ENCODE data around the gene KDR. TPM values are rescaled to one million over a fixed set of nuclear protein-coding genes. Genes with fewer than 3 reads are reported as not detected.

Gene KDR
- total RNA-seq, 2 donors from 2014 or later: not detected

GRCh38 chr4:55066018-55066417 is 59.4 kb downstream of the KDR start:
- H3K27ac Mint-ChIP-seq: no peak overlapping the region
- no peak for DNase-seq
- H3K27me3 Mint-ChIP-seq (ENCODE audit: low read depth): peaks cover 7% of the 10 kb centered on the region
- H3K36me3 Mint-ChIP-seq (ENCODE audit: insufficient read depth in 2 of 2): no peaks in the 10 kb centered on the region
- H3K9me3 Mint-ChIP-seq: peaks cover 0 to 2% of the 10 kb centered on the region in 2 donors
- H3K4me3 Mint-ChIP-seq: no peak overlapping the region
- ATAC-seq (replicated peaks in 1 of 2): no peak
- no peaks in the 10 kb centered on the region for H3K4me1 Mint-ChIP-seq (ENCODE audit: low read depth)

GRCh38 chr4:55055529-55055928 is 69.9 kb downstream of the KDR start:
- Mint-ChIP-seq H3K4me1 (ENCODE audit: low read depth) (no peaks in the 10 kb centered on the region), H3K27ac (no peak overlapping the region), H3K36me3 (ENCODE audit: insufficient read depth in 2 of 2) (no peaks in the 10 kb centered on the region), H3K4me3 (no peak overlapping the region), H3K9me3 (peaks cover 0 to 10% of the 10 kb centered on the region in 2 donors), H3K27me3 (ENCODE audit: low read depth) (no peaks in the 10 kb centered on the region)
- DNase-seq (no peak), ATAC-seq (replicated peaks in 1 of 2) (no peak)

GRCh38 chr4:55051532-55051931 is 73.9 kb downstream of the KDR start:
- Mint-ChIP-seq H3K4me3 (no peak overlapping the region), H3K36me3 (ENCODE audit: insufficient read depth in 2 of 2) (no peaks in the 10 kb centered on the region), H3K4me1 (ENCODE audit: low read depth) (no peaks in the 10 kb centered on the region), H3K9me3 (peaks cover 3 to 9% of the 10 kb centered on the region in 2 donors), H3K27me3 (ENCODE audit: low read depth) (no peaks in the 10 kb centered on the region), H3K27ac (no peak overlapping the region)
- ATAC-seq (replicated peaks in 1 of 2): no peak
- no peak for DNase-seq

- H3K27me3 Mint-ChIP-seq (ENCODE audit: low read depth): no peaks in the 10 kb centered on the region
- no peak overlapping the region for H3K4me3 Mint-ChIP-seq
- no peaks in the 10 kb centered on the region for H3K4me1 Mint-ChIP-seq (ENCODE audit: low read depth)
- H3K27ac Mint-ChIP-seq: no peak overlapping the region
- peaks cover 3 to 9% of the 10 kb centered on the region in 2 donors for H3K9me3 Mint-ChIP-seq
- ATAC-seq (replicated peaks in 1 of 2): no peak
- DNase-seq: no peak
- no peaks in the 10 kb centered on the region for H3K36me3 Mint-ChIP-seq (ENCODE audit: insufficient read depth in 2 of 2)
These were observed 74.9 kb downstream of the KDR start for GRCh38 chr4:55050418-55050950.

- H3K4me1 Mint-ChIP-seq (ENCODE audit: low read depth): no peaks in the 10 kb centered on the region
- no peak overlapping the region for H3K4me3 Mint-ChIP-seq
- H3K36me3 Mint-ChIP-seq (ENCODE audit: insufficient read depth in 2 of 2): peaks cover 1 to 4% of the 10 kb centered on the region in 2 donors
- DNase-seq (no peak), ATAC-seq (replicated peaks in 1 of 2) (no peak)
- no peak overlapping the region for H3K27ac Mint-ChIP-seq
- peaks cover 3 to 4% of the 10 kb centered on the region in 2 donors for H3K9me3 Mint-ChIP-seq
- peaks cover 5% of the 10 kb centered on the region for H3K27me3 Mint-ChIP-seq (ENCODE audit: low read depth)
These were observed 87.1 kb downstream of the KDR start for GRCh38 chr4:55038176-55038890.

GRCh38 chr4:55037728-55038127 is 87.7 kb downstream of the KDR start:
- Mint-ChIP-seq H3K27me3 (ENCODE audit: low read depth) (peaks cover 8% of the 10 kb centered on the region), H3K4me3 (no peak overlapping the region), H3K9me3 (peaks cover 3 to 4% of the 10 kb centered on the region in 2 donors), H3K27ac (no peak overlapping the region), H3K36me3 (ENCODE audit: insufficient read depth in 2 of 2) (peaks cover 1 to 4% of the 10 kb centered on the region in 2 donors), H3K4me1 (ENCODE audit: low read depth) (no peaks in the 10 kb centered on the region)
- DNase-seq (no peak), ATAC-seq (replicated peaks in 1 of 2) (no peak)

GRCh38 chr4:55036405-55036804 is 89.0 kb downstream of the KDR start:
- peaks cover 15% of the 10 kb centered on the region for H3K27me3 Mint-ChIP-seq (ENCODE audit: low read depth)
- ATAC-seq (replicated peaks in 1 of 2): no peak
- no peaks in the 10 kb centered on the region for H3K36me3 Mint-ChIP-seq (ENCODE audit: insufficient read depth in 2 of 2)

GRCh38 chr4:55035892-55036291 is 89.5 kb downstream of the KDR start:
- no peaks in the 10 kb centered on the region for H3K4me1 Mint-ChIP-seq (ENCODE audit: low read depth)
- ATAC-seq (replicated peaks in 1 of 2) (no peak), DNase-seq (no peak)
- H3K9me3 Mint-ChIP-seq: no peaks in the 10 kb centered on the region
- no peaks in the 10 kb centered on the region for H3K36me3 Mint-ChIP-seq (ENCODE audit: insufficient read depth in 2 of 2)
- peaks cover 15% of the 10 kb centered on the region for H3K27me3 Mint-ChIP-seq (ENCODE audit: low read depth)
- H3K27ac Mint-ChIP-seq: no peak overlapping the region
- H3K4me3 Mint-ChIP-seq: no peak overlapping the region

More at GRCh38 chr4:55036405-55036804, 89.0 kb downstream of the KDR start:
- Mint-ChIP-seq H3K27ac (no peak overlapping the region), H3K4me1 (ENCODE audit: low read depth) (no peaks in the 10 kb centered on the region), H3K4me3 (no peak overlapping the region), H3K9me3 (peaks cover 0 to 4% of the 10 kb centered on the region in 2 donors)
- no peak for DNase-seq

- Mint-ChIP-seq H3K27ac (no peak overlapping the region), H3K9me3 (no peaks in the 10 kb centered on the region), H3K27me3 (ENCODE audit: low read depth) (peaks cover 15% of the 10 kb centered on the region)
These were observed 92.1 kb downstream of the KDR start for GRCh38 chr4:55033296-55033695.

GRCh38 chr4:55032788-55033187 is 92.6 kb downstream of the KDR start:
- Mint-ChIP-seq H3K9me3 (no peaks in the 10 kb centered on the region), H3K27ac (no peak overlapping the region), H3K4me1 (ENCODE audit: low read depth) (no peaks in the 10 kb centered on the region), H3K27me3 (ENCODE audit: low read depth) (peaks cover 15% of the 10 kb centered on the region), H3K36me3 (ENCODE audit: insufficient read depth in 2 of 2) (no peaks in the 10 kb centered on the region), H3K4me3 (no peak overlapping the region)
- ATAC-seq (replicated peaks in 1 of 2): no peak
- no peak for DNase-seq

More at GRCh38 chr4:55033296-55033695, 92.1 kb downstream of the KDR start:
- no peaks in the 10 kb centered on the region for H3K4me1 Mint-ChIP-seq (ENCODE audit: low read depth)
- DNase-seq: no peak
- H3K4me3 Mint-ChIP-seq: no peak overlapping the region
- H3K36me3 Mint-ChIP-seq (ENCODE audit: insufficient read depth in 2 of 2): no peaks in the 10 kb centered on the region
- ATAC-seq (replicated peaks in 1 of 2): no peak

- ATAC-seq (replicated peaks in 1 of 2): no peak
- H3K9me3 Mint-ChIP-seq: no peaks in the 10 kb centered on the region
- no peak for DNase-seq
- no peak overlapping the region for H3K4me3 Mint-ChIP-seq
- H3K27me3 Mint-ChIP-seq (ENCODE audit: low read depth): peaks cover 15% of the 10 kb centered on the region
- H3K36me3 Mint-ChIP-seq (ENCODE audit: insufficient read depth in 2 of 2): no peaks in the 10 kb centered on the region
- H3K27ac Mint-ChIP-seq: no peak overlapping the region
- no peaks in the 10 kb centered on the region for H3K4me1 Mint-ChIP-seq (ENCODE audit: low read depth)
These were observed 93.2 kb downstream of the KDR start for GRCh38 chr4:55032179-55032578.

- H3K27ac Mint-ChIP-seq: no peak overlapping the region
- peaks cover 15% of the 10 kb centered on the region for H3K27me3 Mint-ChIP-seq (ENCODE audit: low read depth)
- ATAC-seq (replicated peaks in 1 of 2): no peak
- no peak overlapping the region for H3K4me3 Mint-ChIP-seq
- no peaks in the 10 kb centered on the region for H3K36me3 Mint-ChIP-seq (ENCODE audit: insufficient read depth in 2 of 2)
- no peaks in the 10 kb centered on the region for H3K9me3 Mint-ChIP-seq
- no peak for DNase-seq
- no peaks in the 10 kb centered on the region for H3K4me1 Mint-ChIP-seq (ENCODE audit: low read depth)
These were observed 94.2 kb downstream of the KDR start for GRCh38 chr4:55031158-55031557.

- ATAC-seq (replicated peaks in 1 of 2) (no peak), DNase-seq (no peak)
- Mint-ChIP-seq H3K27me3 (ENCODE audit: low read depth) (peaks cover 15% of the 10 kb centered on the region), H3K36me3 (ENCODE audit: insufficient read depth in 2 of 2) (no peaks in the 10 kb centered on the region), H3K4me1 (ENCODE audit: low read depth) (no peaks in the 10 kb centered on the region), H3K27ac (no peak overlapping the region), H3K4me3 (no peak overlapping the region), H3K9me3 (no peaks in the 10 kb centered on the region)
These were observed 94.8 kb downstream of the KDR start for GRCh38 chr4:55030589-55030988.
